Prostate gland (tissue), 2 donors: ENCODE data around the gene RYR3.

ENCODE experiments used
- CTCF ChIP-seq, 4 experiments: fragments of 200-600 bp in 2 of 4; fragments of 450-650 bp in 2 of 4; sonication (generic) in 2 of 4; IDR thresholded peaks; 1 replicate in 3 of 4; 2 replicates in 1 of 4; pipeline ENCODE4 v1.5.1; 2016 to 2019; ENCODE audit warnings: antibody characterized with exemption in 4 of 4, mild to moderate bottlenecking in 2 of 4, moderate library complexity in 2 of 4
- POLR2A ChIP-seq: fragments of 450-650 bp; IDR thresholded peaks from one replicate; pipeline ENCODE4 v1.6.1; 2016; ENCODE audit warnings: antibody characterized with exemption, mild to moderate bottlenecking
- POLR2AphosphoS5 ChIP-seq: sonication (generic); formaldehyde crosslinking; IDR thresholded peaks from one replicate; pipeline ENCODE4 v1.6.1; 2017; ENCODE audit warnings: antibody characterized with exemption

DNA sequence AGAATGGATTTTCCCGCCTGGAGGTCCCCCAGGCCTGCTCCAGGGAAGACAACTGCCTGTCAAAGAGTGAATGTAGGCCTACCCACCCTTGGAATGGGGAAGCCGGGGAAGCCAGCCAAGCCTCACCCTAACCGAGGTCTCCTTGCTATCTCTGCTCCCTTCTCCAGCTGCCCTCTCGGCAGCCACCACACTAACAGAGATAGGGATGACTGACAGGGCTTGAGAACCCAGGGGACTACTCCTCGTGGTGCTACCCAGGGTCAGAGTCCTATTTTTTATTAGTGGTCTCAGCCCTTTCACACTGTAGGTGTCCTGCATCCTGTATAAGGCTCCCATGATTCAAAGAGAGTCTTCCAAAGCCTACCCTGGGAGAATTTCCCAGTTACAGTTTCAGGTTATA lies 496.9 kb downstream of the RYR3 start:
- TF ChIP-seq CTCF (IDR thresholded peaks at IDR 0.05) (no peak), POLR2AphosphoS5 (no peak), POLR2A (no peak)
